ENCODE results near the gene GPR63.

Gene GPR63

DNA sequence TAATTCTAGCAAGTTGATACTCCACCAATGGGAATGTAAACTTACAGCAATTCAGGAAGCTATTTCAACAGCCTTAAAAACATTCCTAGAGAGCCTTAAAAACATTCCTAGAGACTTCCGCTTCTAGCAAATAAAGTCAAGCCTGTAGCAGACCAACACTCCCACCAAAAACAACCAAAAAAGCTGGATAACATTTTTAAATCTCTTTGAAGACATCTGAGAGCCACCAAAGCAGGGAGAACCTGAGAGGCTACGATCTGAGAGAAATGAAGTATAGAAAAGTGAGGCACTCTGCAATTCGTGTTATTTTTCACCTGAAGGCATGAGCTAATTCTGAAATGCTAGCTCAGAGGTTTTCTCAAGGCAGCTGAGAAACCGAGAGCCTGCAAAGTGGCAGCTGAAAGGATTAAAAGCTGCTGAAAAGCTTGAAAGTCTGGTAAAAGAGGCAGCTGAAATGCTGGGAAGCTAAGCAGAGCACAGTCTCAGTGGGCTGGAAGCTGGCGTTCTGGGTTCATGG lies 20.9 kb downstream of the GPR63 start:
- Histone ChIP-seq H3K27me3 (ENCODE audit: control insufficient read depth, insufficient read depth, low read length) (no peaks in the 10 kb centered on the region), H3K4me3 (ENCODE audit: low read depth, low read length) (no peak overlapping the region), H3K9ac (ENCODE audit: low read depth, low read length) (no peak overlapping the region), H3K9me3 (ENCODE audit: control insufficient read depth, insufficient read depth, low read length) (no peaks in the 10 kb centered on the region), H3K36me3 (ENCODE audit: control insufficient read depth, insufficient read depth, low read length) (no peaks in the 10 kb centered on the region), H3K4me1 (ENCODE audit: control insufficient read depth, insufficient read depth, low read length) (peaks cover 5% of the 10 kb centered on the region)

DNA sequence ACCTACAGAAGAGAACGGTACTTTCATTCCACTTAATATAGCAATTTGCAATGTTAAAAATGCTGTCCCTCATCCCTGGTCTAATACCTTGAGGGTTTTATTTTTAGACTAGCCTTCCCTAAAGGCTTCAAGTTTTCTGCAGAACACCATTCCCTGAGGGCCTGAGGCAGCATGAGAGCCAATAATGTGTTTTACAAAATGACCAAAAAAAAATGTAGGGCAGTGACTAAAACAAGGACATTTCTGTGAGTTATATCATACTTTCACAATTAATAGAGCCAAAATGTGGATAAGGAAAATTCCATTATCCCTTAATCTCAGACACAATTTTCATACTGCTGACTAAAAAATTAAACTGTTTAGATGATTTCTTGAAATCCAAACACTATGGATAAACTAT lies 22.7 kb downstream of the GPR63 start:
- no peaks in the 10 kb centered on the region for H3K27me3 ChIP-seq (ENCODE audit: control insufficient read depth, insufficient read depth, low read length)
- H3K4me1 ChIP-seq (ENCODE audit: control insufficient read depth, insufficient read depth, low read length) = peaks cover 3% of the 10 kb centered on the region
- H3K4me3 ChIP-seq (ENCODE audit: low read depth, low read length) = no peak overlapping the region
- no peaks in the 10 kb centered on the region for H3K36me3 ChIP-seq (ENCODE audit: control insufficient read depth, insufficient read depth, low read length)
- H3K9me3 ChIP-seq (ENCODE audit: control insufficient read depth, insufficient read depth, low read length) = no peaks in the 10 kb centered on the region
- H3K9ac ChIP-seq (ENCODE audit: low read depth, low read length) = no peak overlapping the region

DNA sequence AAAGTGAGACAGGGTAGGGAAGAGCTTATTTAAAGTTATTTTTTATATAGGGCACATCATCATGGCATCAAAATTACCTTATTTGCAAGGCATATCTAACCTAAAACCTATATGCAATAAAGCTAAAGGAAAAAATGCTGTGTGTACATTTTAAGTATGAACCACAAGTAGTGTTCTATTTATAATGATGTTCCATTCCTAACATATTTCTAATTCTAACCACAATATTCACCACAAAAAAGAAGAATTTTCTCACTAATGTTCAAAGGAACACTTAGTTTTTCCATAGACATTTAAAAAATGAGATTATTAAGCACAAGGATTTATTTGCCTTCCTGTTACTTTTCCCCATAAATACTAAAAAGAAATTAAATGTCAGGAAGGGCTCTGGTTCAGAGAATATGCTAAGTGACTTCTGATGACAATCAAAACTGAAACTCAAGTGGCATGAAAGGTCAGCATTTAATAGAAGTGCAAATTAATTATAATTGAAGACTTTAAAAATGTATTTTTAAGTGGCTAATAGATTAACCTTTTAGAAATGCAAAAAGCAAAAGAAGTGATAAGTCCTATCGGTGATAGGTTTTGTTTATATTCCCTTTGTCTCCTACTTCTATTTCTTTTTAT lies 25.1 kb downstream of the GPR63 start:
- Histone ChIP-seq H3K36me3 (ENCODE audit: control insufficient read depth, insufficient read depth, low read length) (no peaks in the 10 kb centered on the region), H3K27me3 (ENCODE audit: control insufficient read depth, insufficient read depth, low read length) (no peaks in the 10 kb centered on the region), H3K9me3 (ENCODE audit: control insufficient read depth, insufficient read depth, low read length) (no peaks in the 10 kb centered on the region), H3K9ac (ENCODE audit: low read depth, low read length) (no peak overlapping the region), H3K4me3 (ENCODE audit: low read depth, low read length) (no peak overlapping the region), H3K4me1 (ENCODE audit: control insufficient read depth, insufficient read depth, low read length) (peaks cover 3% of the 10 kb centered on the region)

DNA sequence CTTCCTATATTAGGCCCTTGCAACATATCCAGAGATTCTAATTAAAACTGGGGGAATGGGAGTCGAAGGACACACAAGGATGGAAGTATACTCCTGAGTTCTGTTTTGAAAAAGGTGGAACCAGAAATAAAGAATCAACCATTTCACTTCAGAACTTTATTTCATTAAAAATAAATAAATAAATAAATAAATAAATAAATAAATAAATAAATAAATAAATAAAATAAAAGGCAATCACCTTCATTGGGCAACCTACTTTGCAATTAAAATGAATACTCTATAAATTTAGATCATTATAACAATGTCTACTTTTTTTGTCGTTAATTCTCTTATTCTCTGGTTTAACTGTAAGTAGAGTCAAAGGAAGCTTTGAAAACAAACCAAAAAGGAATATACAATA lies 25.6 kb downstream of the GPR63 start:
- Histone ChIP-seq H3K4me3 (ENCODE audit: low read depth, low read length) (no peak overlapping the region), H3K9ac (ENCODE audit: low read depth, low read length) (no peak overlapping the region)

DNA sequence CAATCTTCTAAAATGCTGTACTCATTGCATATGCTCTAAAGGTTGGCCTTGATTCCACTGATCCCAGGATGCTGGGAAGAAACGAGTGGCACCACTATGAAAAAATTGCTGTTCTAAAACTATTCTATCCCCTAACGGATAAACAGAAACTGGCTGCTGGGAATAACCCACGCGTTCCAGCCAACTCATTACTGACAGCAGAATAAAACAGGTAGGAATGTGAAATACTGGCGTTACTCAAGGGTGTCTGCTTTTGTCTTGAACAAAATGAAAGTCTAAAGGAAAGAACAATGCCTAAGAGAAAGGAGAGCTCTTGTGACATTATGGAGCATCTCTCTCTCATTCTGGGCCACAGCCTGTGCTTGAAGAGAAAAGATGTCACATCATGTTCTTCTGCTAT lies 26.1 kb downstream of the GPR63 start:
- no peaks in the 10 kb centered on the region for H3K4me1 ChIP-seq (ENCODE audit: control insufficient read depth, insufficient read depth, low read length)
- no peak overlapping the region for H3K9ac ChIP-seq (ENCODE audit: low read depth, low read length)
- H3K9me3 ChIP-seq (ENCODE audit: control insufficient read depth, insufficient read depth, low read length) = no peaks in the 10 kb centered on the region
- no peak overlapping the region for H3K4me3 ChIP-seq (ENCODE audit: low read depth, low read length)
- H3K36me3 ChIP-seq (ENCODE audit: control insufficient read depth, insufficient read depth, low read length) = no peaks in the 10 kb centered on the region
- no peaks in the 10 kb centered on the region for H3K27me3 ChIP-seq (ENCODE audit: control insufficient read depth, insufficient read depth, low read length)

More for the DNA sequence above, 25.6 kb downstream of the GPR63 start:
- Histone ChIP-seq H3K9me3 (ENCODE audit: control insufficient read depth, insufficient read depth, low read length) (no peaks in the 10 kb centered on the region), H3K36me3 (ENCODE audit: control insufficient read depth, insufficient read depth, low read length) (no peaks in the 10 kb centered on the region), H3K27me3 (ENCODE audit: control insufficient read depth, insufficient read depth, low read length) (no peaks in the 10 kb centered on the region), H3K4me1 (ENCODE audit: control insufficient read depth, insufficient read depth, low read length) (peaks cover 1% of the 10 kb centered on the region)

DNA sequence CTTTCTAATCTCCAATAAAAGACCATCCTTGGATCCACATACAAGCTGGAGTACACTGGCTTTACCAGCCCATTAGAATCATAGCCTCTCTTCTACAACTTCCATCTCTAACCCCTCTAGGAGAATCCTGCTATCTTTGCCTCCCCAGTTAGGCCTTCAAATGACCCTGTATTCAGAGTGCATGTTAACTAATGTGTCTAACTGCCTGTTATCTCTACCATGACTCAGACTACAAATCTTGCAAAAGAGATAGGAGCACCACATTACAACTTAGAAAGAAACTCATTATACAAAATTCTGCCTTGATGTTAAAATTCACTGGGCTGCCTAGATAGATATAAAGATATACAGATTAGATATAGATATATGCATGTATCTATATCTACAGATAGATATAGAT lies 28.2 kb downstream of the GPR63 start:
- Histone ChIP-seq H3K9ac (ENCODE audit: low read depth, low read length) (no peak overlapping the region), H3K27me3 (ENCODE audit: control insufficient read depth, insufficient read depth, low read length) (no peaks in the 10 kb centered on the region), H3K4me3 (ENCODE audit: low read depth, low read length) (no peak overlapping the region), H3K36me3 (ENCODE audit: control insufficient read depth, insufficient read depth, low read length) (no peaks in the 10 kb centered on the region), H3K4me1 (ENCODE audit: control insufficient read depth, insufficient read depth, low read length) (no peaks in the 10 kb centered on the region), H3K9me3 (ENCODE audit: control insufficient read depth, insufficient read depth, low read length) (no peaks in the 10 kb centered on the region)

DNA sequence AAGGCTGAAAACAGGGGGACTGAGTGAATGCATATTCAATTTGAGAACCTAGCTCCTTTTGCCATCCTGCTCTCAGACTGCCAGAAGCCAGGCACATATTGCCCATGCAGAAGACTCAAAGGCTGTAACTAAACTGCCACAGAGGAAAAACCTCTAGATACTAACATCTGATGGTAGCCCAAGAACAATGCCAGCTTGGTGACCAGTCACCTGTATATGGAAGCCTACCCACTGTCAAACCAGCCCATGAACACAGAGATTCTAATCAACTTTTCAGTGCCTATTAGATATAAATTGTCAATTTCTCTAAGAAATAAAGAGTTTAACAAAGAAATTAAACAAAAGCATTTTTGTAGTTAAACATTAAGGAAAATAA lies 34.2 kb downstream of the GPR63 start:
- no peaks in the 10 kb centered on the region for H3K4me1 ChIP-seq (ENCODE audit: control insufficient read depth, insufficient read depth, low read length)
- peaks cover 10% of the 10 kb centered on the region for H3K36me3 ChIP-seq (ENCODE audit: control insufficient read depth, insufficient read depth, low read length)
- H3K9ac ChIP-seq (ENCODE audit: low read depth, low read length) = no peak overlapping the region
- no peak overlapping the region for H3K4me3 ChIP-seq (ENCODE audit: low read depth, low read length)
- no peaks in the 10 kb centered on the region for H3K27me3 ChIP-seq (ENCODE audit: control insufficient read depth, insufficient read depth, low read length)
- no peaks in the 10 kb centered on the region for H3K9me3 ChIP-seq (ENCODE audit: control insufficient read depth, insufficient read depth, low read length)

DNA sequence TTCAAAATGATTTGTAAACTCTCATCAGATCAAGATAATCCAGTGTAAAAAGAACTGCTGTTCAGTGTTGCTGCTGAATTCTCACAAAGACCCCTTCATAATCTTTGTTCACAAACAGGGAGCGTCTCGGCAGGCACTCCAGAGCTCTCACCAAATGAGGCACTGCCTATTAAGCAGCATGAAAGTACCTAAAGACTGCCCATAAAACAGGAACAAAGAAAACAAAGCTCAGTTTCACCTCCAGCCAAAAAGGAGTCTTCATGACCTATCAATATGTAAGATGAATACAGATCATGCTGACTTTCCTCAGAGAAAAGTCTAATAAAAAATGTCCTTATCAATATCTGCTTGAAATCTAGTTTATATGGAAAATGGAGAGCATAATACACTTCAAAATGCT lies 41.8 kb downstream of the GPR63 start:
- H3K27me3 ChIP-seq (ENCODE audit: control insufficient read depth, insufficient read depth, low read length) = no peaks in the 10 kb centered on the region
- H3K9ac ChIP-seq (ENCODE audit: low read depth, low read length) = no peak overlapping the region
- no peak overlapping the region for H3K4me3 ChIP-seq (ENCODE audit: low read depth, low read length)
- peaks cover 10% of the 10 kb centered on the region for H3K36me3 ChIP-seq (ENCODE audit: control insufficient read depth, insufficient read depth, low read length)
- H3K9me3 ChIP-seq (ENCODE audit: control insufficient read depth, insufficient read depth, low read length) = no peaks in the 10 kb centered on the region
- H3K4me1 ChIP-seq (ENCODE audit: control insufficient read depth, insufficient read depth, low read length) = no peaks in the 10 kb centered on the region

DNA sequence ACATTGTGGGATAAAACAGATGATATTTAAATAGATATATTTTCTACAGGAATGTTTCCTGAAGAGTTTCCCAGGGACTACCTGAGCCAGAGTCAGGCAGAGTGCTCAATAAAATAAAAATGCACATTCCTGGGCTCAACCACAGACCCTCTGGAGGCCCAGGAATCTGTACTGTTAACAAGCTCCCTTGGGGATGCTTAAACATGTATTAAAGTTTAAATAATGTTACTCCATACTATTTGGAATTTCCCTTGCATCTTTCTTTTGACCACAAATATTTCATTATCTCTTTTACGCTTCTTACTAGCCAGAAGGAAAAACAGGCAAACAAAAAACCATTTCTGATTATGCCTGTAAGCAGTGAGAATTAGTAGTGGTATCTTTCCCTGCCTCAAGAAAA lies 42.3 kb downstream of the GPR63 start:
- Histone ChIP-seq H3K27me3 (ENCODE audit: control insufficient read depth, insufficient read depth, low read length) (no peaks in the 10 kb centered on the region), H3K9ac (ENCODE audit: low read depth, low read length) (no peak overlapping the region)

DNA sequence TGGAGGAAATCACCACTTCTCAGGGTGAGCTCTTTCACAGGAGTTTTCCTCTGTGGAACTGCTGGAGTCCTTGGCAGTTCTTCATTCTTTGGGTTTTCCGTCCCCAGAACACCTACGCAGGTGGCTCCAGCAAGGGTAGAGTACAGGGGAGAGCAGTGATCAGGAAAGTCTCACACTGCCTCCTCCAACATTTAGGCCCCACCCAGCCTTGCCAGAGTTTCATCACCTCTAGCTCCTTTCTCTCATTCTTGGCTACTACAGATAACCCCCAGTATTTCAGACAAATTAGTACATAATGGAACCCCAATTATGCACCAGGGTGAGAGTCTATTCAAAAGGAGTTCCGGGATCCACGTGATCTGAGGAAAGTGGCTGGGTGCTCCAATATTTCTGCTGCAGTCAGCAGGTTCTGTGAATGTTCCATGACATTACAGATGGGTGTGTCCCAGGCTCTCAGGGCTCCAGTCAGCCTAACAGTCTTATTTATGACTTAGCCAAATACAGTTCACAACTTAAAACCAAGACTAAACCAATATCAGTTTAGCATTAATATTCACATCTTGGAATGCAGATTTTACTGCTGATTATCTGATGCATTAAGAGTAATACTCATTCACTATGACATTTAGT lies 44.6 kb downstream of the GPR63 start:
- Histone ChIP-seq H3K9ac (ENCODE audit: low read depth, low read length) (no peak overlapping the region), H3K4me1 (ENCODE audit: control insufficient read depth, insufficient read depth, low read length) (peaks cover 4% of the 10 kb centered on the region), H3K9me3 (ENCODE audit: control insufficient read depth, insufficient read depth, low read length) (no peaks in the 10 kb centered on the region), H3K36me3 (ENCODE audit: control insufficient read depth, insufficient read depth, low read length) (no peaks in the 10 kb centered on the region), H3K4me3 (ENCODE audit: low read depth, low read length) (no peak overlapping the region), H3K27me3 (ENCODE audit: control insufficient read depth, insufficient read depth, low read length) (no peaks in the 10 kb centered on the region)

More for the DNA sequence above, 42.3 kb downstream of the GPR63 start:
- H3K4me1 ChIP-seq (ENCODE audit: control insufficient read depth, insufficient read depth, low read length) = no peaks in the 10 kb centered on the region
- peaks cover 10% of the 10 kb centered on the region for H3K36me3 ChIP-seq (ENCODE audit: control insufficient read depth, insufficient read depth, low read length)
- no peaks in the 10 kb centered on the region for H3K9me3 ChIP-seq (ENCODE audit: control insufficient read depth, insufficient read depth, low read length)
- H3K4me3 ChIP-seq (ENCODE audit: low read depth, low read length) = no peak overlapping the region

DNA sequence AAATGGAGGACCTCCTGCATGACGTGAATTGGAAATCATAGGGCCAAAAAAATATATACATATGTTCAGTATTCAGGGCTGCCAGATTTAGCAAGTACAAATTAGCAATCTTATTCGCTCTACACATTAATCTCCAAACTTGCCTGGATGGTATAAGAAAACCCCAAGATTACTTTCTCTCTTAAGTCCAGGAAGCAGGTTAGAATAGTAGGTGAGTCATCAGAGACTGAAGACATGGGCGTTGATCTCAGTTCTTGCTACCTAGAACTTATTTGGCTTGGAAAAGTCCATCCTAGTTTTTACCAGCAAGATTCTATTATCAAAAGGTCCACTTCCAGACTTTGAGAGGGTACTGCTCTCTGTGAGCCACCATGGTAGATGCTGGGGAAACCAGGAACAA lies 47.4 kb downstream of the GPR63 start:
- Histone ChIP-seq H3K4me3 (ENCODE audit: low read depth, low read length) (no peak overlapping the region), H3K9me3 (ENCODE audit: control insufficient read depth, insufficient read depth, low read length) (no peaks in the 10 kb centered on the region), H3K36me3 (ENCODE audit: control insufficient read depth, insufficient read depth, low read length) (no peaks in the 10 kb centered on the region), H3K27me3 (ENCODE audit: control insufficient read depth, insufficient read depth, low read length) (no peaks in the 10 kb centered on the region), H3K4me1 (ENCODE audit: control insufficient read depth, insufficient read depth, low read length) (peaks cover 4% of the 10 kb centered on the region), H3K9ac (ENCODE audit: low read depth, low read length) (no peak overlapping the region)

DNA sequence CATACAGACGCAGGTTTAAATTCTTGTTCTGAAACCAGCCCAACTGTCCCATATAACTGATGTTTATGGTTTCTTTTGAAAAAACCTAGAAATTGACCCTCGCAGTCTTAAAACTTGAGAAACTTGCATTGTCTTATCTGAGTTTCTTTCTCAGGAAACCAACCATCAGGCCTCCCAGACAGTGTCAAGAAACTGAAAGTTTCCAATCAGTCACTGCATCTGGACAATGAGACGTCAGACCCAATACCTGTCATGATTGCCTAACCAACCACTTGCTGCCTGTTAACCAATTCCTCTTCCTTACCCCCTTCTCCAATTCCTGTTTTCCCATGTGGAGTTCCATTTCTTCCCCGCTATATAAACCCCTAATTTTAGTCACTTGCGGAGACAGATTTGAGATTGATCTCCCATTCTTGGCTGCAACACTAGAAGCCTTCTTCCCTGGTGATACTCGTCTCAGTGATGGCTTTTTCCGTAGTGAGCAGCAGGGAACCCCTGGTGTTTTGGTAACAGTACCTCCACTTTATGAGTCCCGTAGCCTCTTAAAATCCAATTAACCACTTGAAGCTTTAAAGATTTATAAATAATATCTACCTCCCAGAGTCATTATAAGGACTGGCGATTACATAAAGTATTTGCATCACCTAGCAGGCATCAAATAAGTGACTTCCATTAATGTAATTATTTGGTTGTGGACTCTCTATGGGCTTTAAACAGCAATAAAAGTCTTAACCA lies 49.3 kb downstream of the GPR63 start:
- Histone ChIP-seq H3K9me3 (ENCODE audit: control insufficient read depth, insufficient read depth, low read length) (no peaks in the 10 kb centered on the region), H3K9ac (ENCODE audit: low read depth, low read length) (no peak overlapping the region), H3K36me3 (ENCODE audit: control insufficient read depth, insufficient read depth, low read length) (no peaks in the 10 kb centered on the region), H3K27me3 (ENCODE audit: control insufficient read depth, insufficient read depth, low read length) (no peaks in the 10 kb centered on the region), H3K4me3 (ENCODE audit: low read depth, low read length) (no peak overlapping the region), H3K4me1 (ENCODE audit: control insufficient read depth, insufficient read depth, low read length) (peaks cover 4% of the 10 kb centered on the region)

All from iPS-15b (cell line).